Measurements from ENCODE around the gene C1QTNF12.

GRCh38 chr1:1273209-1273511 is 26.6 kb upstream of the C1QTNF12 start:
- TF ChIP-seq CTCF (conservative IDR thresholded peaks at IDR 0.05; ENCODE audit: low read depth in 2 of 2) (no peak), EZH2phosphoT487 (IDR thresholded peaks at IDR 0.05; ENCODE audit: unreplicated experiment) (no peak), REST (IDR thresholded peaks at IDR 0.05; ENCODE audit: unreplicated experiment) (no peak), NANOG (IDR thresholded peaks at IDR 0.05; ENCODE audit: borderline replicate concordance) (no peak), EZH2 (IDR thresholded peaks at IDR 0.05; ENCODE audit: low read depth, unreplicated experiment) (no peak), JUNB (IDR thresholded peaks at IDR 0.05; ENCODE audit: unreplicated experiment) (no peak), POLR2AphosphoS5 (IDR thresholded peaks at IDR 0.05; ENCODE audit: low read depth) (no peak), ZNF331 (CRISPR knock-in tag; IDR thresholded peaks at IDR 0.05; ENCODE audit: low read depth) (no peak)
